Endothelial cell of umbilical vein (primary cell): ENCODE results near the gene ACBD6.

Experiments
- CTCF ChIP-seq, 2 donors: IDR thresholded peaks; 1 replicate in 1 of 2; 2 replicates in 1 of 2; pipeline ENCODE4 v1.5.1; 2011; ENCODE audit warnings: low read length in 2 of 2, mild to moderate bottlenecking in 2 of 2, moderate library complexity in 2 of 2, control low read depth in 1 of 2, inconsistent platforms in 1 of 2, low read depth in 1 of 2; ENCODE audit not compliant: insufficient read depth in 1 of 2; ENCODE audit errors: extremely low read depth in 1 of 2
- EZH2 ChIP-seq: IDR thresholded peaks from 2 replicates; pipeline ENCODE4 v1.6.1; 2012; ENCODE audit warnings: borderline replicate concordance, low read depth, mild to moderate bottlenecking, moderate library complexity, low read length, inconsistent platforms; ENCODE audit not compliant: severe bottlenecking
- FOS ChIP-seq: IDR thresholded peaks from 2 replicates; pipeline ENCODE4 v1.6.1; 2011; ENCODE audit warnings: mild to moderate bottlenecking, low read length, moderate library complexity, borderline replicate concordance; ENCODE audit not compliant: insufficient read depth
- JUN ChIP-seq: IDR thresholded peaks from 2 replicates; pipeline ENCODE4 v1.6.1; 2011; ENCODE audit warnings: borderline replicate concordance, low read depth; ENCODE audit not compliant: insufficient read length, insufficient read depth
- MAX ChIP-seq: IDR thresholded peaks from 2 replicates; pipeline ENCODE4 v1.6.1; 2011; ENCODE audit not compliant: insufficient read depth, insufficient read length
- MYC ChIP-seq: IDR thresholded peaks from one replicate; pipeline ENCODE4 v1.6.1; 2011; ENCODE audit warnings: mild to moderate bottlenecking, low read depth, low read length
- POLR2A ChIP-seq: IDR thresholded peaks from 2 replicates; pipeline ENCODE4 v1.6.1; 2012; ENCODE audit warnings: low read depth, mild to moderate bottlenecking, control low read depth, low read length
- POLR2AphosphoS5 ChIP-seq: IDR thresholded peaks from 2 replicates; pipeline ENCODE4 v1.6.1; 2012; ENCODE audit warnings: low read depth, mild to moderate bottlenecking, control low read depth, low read length, moderate library complexity; ENCODE audit not compliant: insufficient read depth

GRCh38 chr1:180281490-180281889 lies 220.9 kb downstream of the ACBD6 start:
- no peak for TF ChIP-seq CTCF (IDR thresholded peaks at IDR 0.05; ENCODE audit: extremely low read depth in 1 of 2, insufficient read depth in 1 of 2, low read depth in 1 of 2, low read length in 2 of 2)
- no peak for TF ChIP-seq MAX
- no peak for TF ChIP-seq POLR2A
- TF ChIP-seq EZH2, result no peak
- TF ChIP-seq POLR2AphosphoS5, result no peak
- TF ChIP-seq MYC, result no peak
- no peak for TF ChIP-seq FOS
- no peak for TF ChIP-seq JUN
